ENCODE measurements around the gene FAXC. TPM values are rescaled to one million over a fixed set of nuclear protein-coding genes. Genes with fewer than 3 reads are reported as not detected.

The FAXC gene
- total and polyA plus RNA-seq, 2 of the 13 experiments (the other 11 are each of a cell fraction or from before 2014, with no cell fraction given): 0.11 to 0.63 TPM

- TF ChIP-seq MYPOP (CRISPR knock-in tag; IDR thresholded peaks at IDR 0.05) (no peak), ZNF329 (CRISPR knock-in tag; IDR thresholded peaks at IDR 0.05; ENCODE audit: low read depth) (no peak), EHMT2 (IDR thresholded peaks at IDR 0.05; ENCODE audit: borderline replicate concordance, low read depth, low read length) (no peak), NFE2L2 (IDR thresholded peaks at IDR 0.05; ENCODE audit: low read length) (no peak), GLMP (CRISPR knock-in tag; IDR thresholded peaks at IDR 0.05; ENCODE audit: borderline replicate concordance) (no peak), ZNF205 (CRISPR knock-in tag; IDR thresholded peaks at IDR 0.05) (no peak), HNRNPL (IDR thresholded peaks at IDR 0.05; ENCODE audit: low read depth, low read length) (no peak), KLF13 (CRISPR knock-in tag; IDR thresholded peaks at IDR 0.05) (no peak), ZNF260 (CRISPR knock-in tag; IDR thresholded peaks at IDR 0.05; ENCODE audit: borderline replicate concordance, low read depth) (no peak), ZC3H13 (CRISPR knock-in tag; IDR thresholded peaks at IDR 0.05) (no peak), THRA (CRISPR knock-in tag; IDR thresholded peaks at IDR 0.05; ENCODE audit: borderline replicate concordance) (0 out of 2 replicates have a peak, but pooled peaks have one; percentile 33), SIN3A (IDR thresholded peaks at IDR 0.05; ENCODE audit: borderline replicate concordance, low read depth, low read length) (no peak), HDAC2 (CRISPR knock-in tag; IDR thresholded peaks at IDR 0.05) (no peak), ZNF589 (CRISPR knock-in tag; conservative IDR thresholded peaks at IDR 0.05) (no peak), HNRNPK (IDR thresholded peaks at IDR 0.05; ENCODE audit: low read depth, low read length, poor library complexity, severe bottlenecking) (no peak), NFYB (CRISPR knock-in tag; IDR thresholded peaks at IDR 0.05) (no peak), RARA (CRISPR knock-in tag; IDR thresholded peaks at IDR 0.05) (no peak), HOMEZ (CRISPR knock-in tag; IDR thresholded peaks at IDR 0.05; ENCODE audit: low read depth) (no peak), ISL2 (CRISPR knock-in tag; IDR thresholded peaks at IDR 0.05) (no peak), XRCC5 (optimal IDR thresholded peaks at IDR 0.05; ENCODE audit: low read length) (no peak), TOE1 (CRISPR knock-in tag; IDR thresholded peaks at IDR 0.05) (no peak), SRSF4 (IDR thresholded peaks at IDR 0.05; ENCODE audit: low read depth, low read length, poor library complexity, severe bottlenecking) (no peak), ZNF543 (CRISPR knock-in tag; IDR thresholded peaks at IDR 0.05) (no peak), CCDC6 (CRISPR knock-in tag; IDR thresholded peaks at IDR 0.05) (no peak), BATF2 (CRISPR knock-in tag; IDR thresholded peaks at IDR 0.05) (no peak)
Measured at GRCh38 chr6:99334526-99335127, 14.8 kb downstream of the FAXC start (continued).
